Panc1 (cell line): Measurements from ENCODE around the gene FCN3. TPM values are rescaled to one million over a fixed set of nuclear protein-coding genes. Genes with fewer than 3 reads are reported as not detected.
A peak's percentile ranks its signal among the peaks of the same experiment; 100 is the strongest.

Source experiments
- ATAC-seq: fragments of 200-7000 bp; cut with Tn5 transposase; 2 replicates; pipeline ENCODE4 v1.9.1; 2020; ENCODE audit warnings: mild to moderate bottlenecking, moderate library complexity
- BruUV-seq: library from RNA; stranded (reverse); fragments of 400-500 nt; replicated peaks from 2 replicates; lab custom pipeline; 2021; lab: Mats Ljungman, UMichigan
- CTCF ChIA-PET: fragments of 300-600 bp; sonication (Branson Sonifier 250); formaldehyde crosslinking; loops from one replicate; lab custom pipeline; 2022; ENCODE audit warnings: antibody characterized with exemption; lab: Charles Lee
- POLR2A ChIA-PET: fragments of 300-600 bp; sonication (Branson Sonifier 250); formaldehyde crosslinking; loops from one replicate; lab custom pipeline; 2022; ENCODE audit warnings: antibody characterized with exemption; lab: Charles Lee
- DNase-seq: peaks from one replicate; pipeline ENCODE4 v3.0.0-alpha.2; 2010; ENCODE audit warnings: low read depth, low spot score
- H3K27ac ChIP-seq: 2 replicates; pipeline ENCODE4 v1.5.1; 2011; ENCODE audit warnings: mild to moderate bottlenecking, low read length, inconsistent platforms
- H3K27me3 ChIP-seq: fragments of 200-500 bp; sonication (Bioruptor generic); 2 replicates; pipeline ENCODE4 v1.6.0; 2014; ENCODE audit warnings: low read length, inconsistent platforms; ENCODE audit not compliant: control insufficient read depth, insufficient read depth
- H3K36me3 ChIP-seq: fragments of 200-500 bp; sonication (Bioruptor generic); 2 replicates; pipeline ENCODE4 v1.5.1; 2014; ENCODE audit warnings: inconsistent platforms, mild to moderate bottlenecking, low read length, moderate library complexity; ENCODE audit not compliant: control insufficient read depth, insufficient read depth
- H3K4me1 ChIP-seq: 2 replicates; pipeline ENCODE4 v1.5.1; 2011; ENCODE audit warnings: inconsistent platforms, mild to moderate bottlenecking, low read length, moderate library complexity; ENCODE audit not compliant: control insufficient read depth, insufficient read depth
- H3K4me3 ChIP-seq, 2 experiments: 2 replicates each; pipeline ENCODE4 v1.5.1; 2011 to 2012; ENCODE audit warnings: low read depth in 2 of 2, low read length in 2 of 2, mild to moderate bottlenecking in 2 of 2, inconsistent platforms in 1 of 2, moderate library complexity in 1 of 2
- H3K9me3 ChIP-seq: fragments of 200-500 bp; sonication (Bioruptor generic); 2 replicates; pipeline ENCODE4 v1.5.1; 2014; ENCODE audit warnings: low read depth, mild to moderate bottlenecking, inconsistent platforms, low read length, moderate library complexity; ENCODE audit not compliant: control insufficient read depth, insufficient read depth
- POLR2AphosphoS5 ChIP-seq: IDR thresholded peaks from 2 replicates; pipeline ENCODE4 v1.6.1; 2012; ENCODE audit warnings: mild to moderate bottlenecking, low read depth, low read length, moderate library complexity
- SIN3A ChIP-seq: IDR thresholded peaks from 2 replicates; pipeline ENCODE4 v1.6.1; 2012; ENCODE audit warnings: low read depth, mild to moderate bottlenecking, low read length, moderate library complexity, borderline replicate concordance; ENCODE audit not compliant: insufficient read depth
- TCF7L2 ChIP-seq: IDR thresholded peaks from 2 replicates; pipeline ENCODE4 v1.6.1; 2011; ENCODE audit warnings: mild to moderate bottlenecking, low read depth, low read length, inconsistent platforms
- in situ Hi-C: cut with HindIII; loops from 2 replicates; pipeline ENCODE4 v1.10.0; 2016; ENCODE audit warnings: low sequenced_read_pairs, low pct_unique_long_range_greater_than_20kb
- intact Hi-C: fragments of 100-400 bp; cut with micrococcal nuclease; formaldehyde crosslinking; loops from one replicate; pipeline ENCODE4 v1.10.0; 2022; ENCODE audit not compliant: unreplicated experiment
- total RNA-seq: library from RNA; stranded (reverse); gene quantifications from one replicate; pipeline ENCODE4 v1.2.1, GENCODE V29; 2021; ENCODE audit not compliant: unreplicated experiment
- TF ChIP-seq, protein P1 (sequence below): fragments of 450-650 bp; IDR thresholded peaks from 2 replicates; pipeline ENCODE4 v1.5.1; 2017; ENCODE audit warnings: mild to moderate bottlenecking
- TF ChIP-seq, protein P2 (sequence below), 2 experiments: IDR thresholded peaks; 2 replicates each; pipeline ENCODE4 v1.6.1; 2011 to 2012; ENCODE audit warnings: low read depth in 2 of 2, control low read depth in 1 of 2, low read length in 1 of 2, mild to moderate bottlenecking in 1 of 2, moderate library complexity in 1 of 2; ENCODE audit not compliant: insufficient read depth in 1 of 2

The FCN3 gene
- total RNA-seq, 1 experiment from 2014 or later = not detected

DNA sequence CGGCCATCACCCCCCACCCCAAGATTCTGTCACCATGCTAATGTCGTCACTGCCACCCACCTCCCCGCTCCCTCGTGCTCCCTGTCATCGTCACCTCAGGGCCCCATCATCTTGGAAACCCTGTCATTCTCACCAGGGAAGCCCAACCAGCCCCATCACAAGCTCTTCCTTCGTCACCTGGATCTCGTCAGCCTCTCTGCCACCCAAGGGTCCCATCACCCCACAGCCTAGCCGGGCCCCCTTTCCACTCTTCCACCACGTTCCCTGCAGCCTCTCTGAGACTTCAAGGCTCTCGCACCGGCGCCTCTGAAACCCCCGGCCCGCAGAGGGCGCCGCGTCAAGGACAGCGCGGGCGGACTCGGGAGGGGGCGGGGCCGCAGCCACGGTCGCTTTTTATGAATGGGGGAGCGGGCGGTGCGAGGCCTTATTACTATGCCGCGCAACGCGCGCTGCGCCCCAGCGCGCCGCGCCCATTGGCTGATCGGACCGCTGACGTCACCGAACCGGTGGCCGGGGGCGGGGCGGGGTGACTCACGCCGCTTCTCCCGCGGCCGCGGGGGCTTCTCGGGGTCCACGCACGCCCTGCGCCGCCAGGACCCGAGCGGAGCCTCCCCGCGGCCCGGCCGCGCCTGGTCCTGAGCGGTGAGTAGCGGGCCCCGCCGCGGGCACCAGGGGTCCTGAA is 17.6 kb upstream of the FCN3 start, which contains the start of gene GPR3:
GPR3 (plus strand) TSS at position 527 of the 682 bp plus-strand sequence. CDS start 1,177 bp downstream, outside the sequence.
- no peaks in the 10 kb centered on the region for H3K9me3 ChIP-seq
- intact Hi-C loops (loop anchor here (5.0 to 10.0 kb wide), 2 partner anchors 215 to 273 kb away; no protein-coding TSS in a partner anchor), in situ Hi-C loops (no loop called here)
- POLR2A ChIA-PET = interaction anchor here (0.7 kb wide), 1 partner anchor 9 kb away, joined by 3 read pairs; the partner anchor contains the start of gene CD164L2
- BruUV-seq = no TSS peak
- TF ChIP-seq POLR2AphosphoS5 = 0 out of 2 replicates have a peak, but pooled peaks have one; percentile 20
- TF ChIP-seq, protein P1, sequence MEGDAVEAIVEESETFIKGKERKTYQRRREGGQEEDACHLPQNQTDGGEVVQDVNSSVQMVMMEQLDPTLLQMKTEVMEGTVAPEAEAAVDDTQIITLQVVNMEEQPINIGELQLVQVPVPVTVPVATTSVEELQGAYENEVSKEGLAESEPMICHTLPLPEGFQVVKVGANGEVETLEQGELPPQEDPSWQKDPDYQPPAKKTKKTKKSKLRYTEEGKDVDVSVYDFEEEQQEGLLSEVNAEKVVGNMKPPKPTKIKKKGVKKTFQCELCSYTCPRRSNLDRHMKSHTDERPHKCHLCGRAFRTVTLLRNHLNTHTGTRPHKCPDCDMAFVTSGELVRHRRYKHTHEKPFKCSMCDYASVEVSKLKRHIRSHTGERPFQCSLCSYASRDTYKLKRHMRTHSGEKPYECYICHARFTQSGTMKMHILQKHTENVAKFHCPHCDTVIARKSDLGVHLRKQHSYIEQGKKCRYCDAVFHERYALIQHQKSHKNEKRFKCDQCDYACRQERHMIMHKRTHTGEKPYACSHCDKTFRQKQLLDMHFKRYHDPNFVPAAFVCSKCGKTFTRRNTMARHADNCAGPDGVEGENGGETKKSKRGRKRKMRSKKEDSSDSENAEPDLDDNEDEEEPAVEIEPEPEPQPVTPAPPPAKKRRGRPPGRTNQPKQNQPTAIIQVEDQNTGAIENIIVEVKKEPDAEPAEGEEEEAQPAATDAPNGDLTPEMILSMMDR = peak; percentile 86
- no peak for TF ChIP-seq SIN3A
- TF ChIP-seq, protein P2, sequence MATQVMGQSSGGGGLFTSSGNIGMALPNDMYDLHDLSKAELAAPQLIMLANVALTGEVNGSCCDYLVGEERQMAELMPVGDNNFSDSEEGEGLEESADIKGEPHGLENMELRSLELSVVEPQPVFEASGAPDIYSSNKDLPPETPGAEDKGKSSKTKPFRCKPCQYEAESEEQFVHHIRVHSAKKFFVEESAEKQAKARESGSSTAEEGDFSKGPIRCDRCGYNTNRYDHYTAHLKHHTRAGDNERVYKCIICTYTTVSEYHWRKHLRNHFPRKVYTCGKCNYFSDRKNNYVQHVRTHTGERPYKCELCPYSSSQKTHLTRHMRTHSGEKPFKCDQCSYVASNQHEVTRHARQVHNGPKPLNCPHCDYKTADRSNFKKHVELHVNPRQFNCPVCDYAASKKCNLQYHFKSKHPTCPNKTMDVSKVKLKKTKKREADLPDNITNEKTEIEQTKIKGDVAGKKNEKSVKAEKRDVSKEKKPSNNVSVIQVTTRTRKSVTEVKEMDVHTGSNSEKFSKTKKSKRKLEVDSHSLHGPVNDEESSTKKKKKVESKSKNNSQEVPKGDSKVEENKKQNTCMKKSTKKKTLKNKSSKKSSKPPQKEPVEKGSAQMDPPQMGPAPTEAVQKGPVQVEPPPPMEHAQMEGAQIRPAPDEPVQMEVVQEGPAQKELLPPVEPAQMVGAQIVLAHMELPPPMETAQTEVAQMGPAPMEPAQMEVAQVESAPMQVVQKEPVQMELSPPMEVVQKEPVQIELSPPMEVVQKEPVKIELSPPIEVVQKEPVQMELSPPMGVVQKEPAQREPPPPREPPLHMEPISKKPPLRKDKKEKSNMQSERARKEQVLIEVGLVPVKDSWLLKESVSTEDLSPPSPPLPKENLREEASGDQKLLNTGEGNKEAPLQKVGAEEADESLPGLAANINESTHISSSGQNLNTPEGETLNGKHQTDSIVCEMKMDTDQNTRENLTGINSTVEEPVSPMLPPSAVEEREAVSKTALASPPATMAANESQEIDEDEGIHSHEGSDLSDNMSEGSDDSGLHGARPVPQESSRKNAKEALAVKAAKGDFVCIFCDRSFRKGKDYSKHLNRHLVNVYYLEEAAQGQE (IDR thresholded peaks at IDR 0.05; ENCODE audit: insufficient read depth in 1 of 2, low read depth in 2 of 2, low read length in 1 of 2) = no peak
- peak; percentile 81 for TF ChIP-seq TCF7L2
- CTCF ChIA-PET = interaction anchor here (0.6 to 1.5 kb wide), 5 partner anchors 11 to 93 kb away, joined by 3 to 13 read pairs (median 4); no protein-coding TSS in a partner anchor
- no peak for DNase-seq
- H3K27me3 ChIP-seq = no peaks in the 10 kb centered on the region
- peaks cover 6% of the 10 kb centered on the region for H3K4me1 ChIP-seq
- H3K27ac ChIP-seq = peak within 1 kb of the TSS; percentile 69
- H3K4me3 ChIP-seq = peak within 1 kb of the TSS; percentile 65 to 71
- ATAC-seq = peak; percentile 96
- no peaks in the 10 kb centered on the region for H3K36me3 ChIP-seq

DNA sequence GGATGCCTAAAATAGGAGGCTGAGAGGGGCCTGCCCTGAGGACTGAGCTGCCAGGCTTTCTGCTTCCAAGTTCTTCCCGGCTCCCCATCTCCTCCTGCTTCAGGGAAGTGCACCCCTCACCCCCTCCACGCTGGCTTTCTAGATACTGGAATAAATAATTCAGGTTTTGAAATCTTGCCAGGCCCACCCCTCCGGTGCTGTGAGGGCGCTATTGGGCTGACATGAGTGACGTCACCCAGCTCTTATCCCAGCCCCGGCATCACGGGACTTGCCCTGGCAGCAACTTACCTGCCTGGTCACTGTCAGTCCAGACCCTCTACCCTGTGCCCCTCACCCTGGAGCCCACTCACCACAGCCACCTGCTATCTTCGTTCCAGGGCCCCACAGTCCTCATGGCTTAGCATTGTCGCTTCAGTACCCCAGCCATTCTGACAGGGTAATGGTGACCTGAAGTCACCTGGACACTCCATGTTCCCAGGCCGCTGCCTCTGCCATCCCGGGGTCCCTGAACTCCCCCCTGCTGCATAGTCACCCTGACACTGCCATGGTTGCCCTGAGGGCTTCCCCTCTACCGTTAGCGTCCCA is 17.0 kb upstream of the FCN3 start:
- Histone ChIP-seq H3K4me1 (peaks cover 6% of the 10 kb centered on the region), H3K27ac (no peak overlapping the region), H3K27me3 (no peaks in the 10 kb centered on the region), H3K4me3 (peak overlapping the region; percentile 65 to 71; a peak in 3 of 4 replicates), H3K9me3 (no peaks in the 10 kb centered on the region), H3K36me3 (no peaks in the 10 kb centered on the region)
- CTCF ChIA-PET = interaction anchor here (0.6 to 1.5 kb wide), 5 partner anchors 10 to 92 kb away, joined by 3 to 13 read pairs (median 4); no protein-coding TSS in a partner anchor
- POLR2A ChIA-PET = interaction anchor here (0.7 kb wide), 1 partner anchor 8 kb away, joined by 3 read pairs; the partner anchor contains the start of gene CD164L2
- intact Hi-C loops (loop anchor here (5.0 to 10.0 kb wide), 2 partner anchors 216 to 273 kb away; no protein-coding TSS in a partner anchor), in situ Hi-C loops (no loop called here)
- DNase-seq (no peak), ATAC-seq (no peak)
- TF ChIP-seq POLR2AphosphoS5 (no peak), TCF7L2 (no peak), SIN3A (no peak)
- TF ChIP-seq, protein P1 = no peak
- TF ChIP-seq, protein P2 (IDR thresholded peaks at IDR 0.05; ENCODE audit: insufficient read depth in 1 of 2, low read depth in 2 of 2, low read length in 1 of 2) = no peak
- no TSS peak for BruUV-seq
